ENCODE measurements around the gene ACO1.

ACO1 gene

DNA sequence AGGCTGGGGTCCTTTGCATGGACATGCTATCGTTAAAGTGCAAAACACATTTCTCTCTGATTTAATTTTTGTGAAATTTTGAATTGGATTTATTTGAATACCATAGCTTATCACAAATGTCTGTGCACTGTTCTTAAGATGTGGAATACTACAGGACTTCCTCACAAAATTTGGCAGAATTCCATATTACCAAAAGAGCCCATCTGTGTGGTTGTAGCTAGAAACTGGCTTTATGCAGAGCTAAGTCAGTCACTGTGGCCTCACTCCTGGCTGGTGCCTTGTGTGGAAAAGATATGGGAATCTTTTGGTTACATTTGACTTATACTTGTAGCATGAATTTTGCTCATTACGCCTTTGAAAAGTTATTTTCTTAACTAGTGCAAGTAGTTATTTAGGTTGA, 35.5 kb downstream of the ACO1 start:
- DNase-seq (ENCODE audit: low spot score in 2 of 2) (no peak), ATAC-seq (ENCODE audit: low read depth) (no peak)
- H3K4me3 Mint-ChIP-seq, result no peak overlapping the region
- no peaks in the 10 kb centered on the region for H3K4me1 Mint-ChIP-seq
- no peaks in the 10 kb centered on the region for H3K27me3 Mint-ChIP-seq
- no peak overlapping the region for H3K27ac Mint-ChIP-seq
- peaks cover 36% of the 10 kb centered on the region for H3K36me3 Mint-ChIP-seq
- no peaks in the 10 kb centered on the region for H3K9me3 Mint-ChIP-seq

DNA sequence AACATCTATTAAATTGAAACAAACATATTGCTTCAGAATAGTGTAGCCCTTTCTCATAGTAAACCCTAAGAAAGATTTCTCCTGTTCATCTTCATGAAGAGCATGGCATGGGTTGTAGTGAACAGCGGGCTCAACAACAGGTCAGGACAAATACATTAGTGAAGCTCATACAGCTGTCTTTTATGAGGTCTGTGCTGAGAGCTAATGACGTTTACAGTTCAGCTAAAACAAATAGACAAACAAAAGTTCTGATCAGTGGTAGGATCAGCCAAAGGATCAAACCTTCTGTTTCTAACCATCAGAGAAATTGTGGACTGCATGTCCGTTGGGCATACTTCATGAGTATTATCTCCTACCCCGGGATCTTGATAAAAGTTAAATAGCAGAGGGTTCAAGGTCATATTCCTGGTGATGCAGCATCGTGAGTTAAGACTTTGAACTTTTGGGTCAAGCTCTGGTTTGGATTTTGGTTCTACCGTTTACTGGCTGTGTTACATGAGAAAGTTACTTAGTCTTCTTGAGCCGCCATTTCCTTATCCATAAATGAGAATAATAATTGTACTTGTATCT, 37.9 kb downstream of the ACO1 start:
- Mint-ChIP-seq H3K27me3 (no peaks in the 10 kb centered on the region), H3K4me3 (no peak overlapping the region), H3K4me1 (no peaks in the 10 kb centered on the region), H3K36me3 (peaks cover 36% of the 10 kb centered on the region), H3K27ac (no peak overlapping the region), H3K9me3 (no peaks in the 10 kb centered on the region)
- no peak for ATAC-seq (ENCODE audit: low read depth)
- no peak for DNase-seq (ENCODE audit: low spot score in 2 of 2)

DNA sequence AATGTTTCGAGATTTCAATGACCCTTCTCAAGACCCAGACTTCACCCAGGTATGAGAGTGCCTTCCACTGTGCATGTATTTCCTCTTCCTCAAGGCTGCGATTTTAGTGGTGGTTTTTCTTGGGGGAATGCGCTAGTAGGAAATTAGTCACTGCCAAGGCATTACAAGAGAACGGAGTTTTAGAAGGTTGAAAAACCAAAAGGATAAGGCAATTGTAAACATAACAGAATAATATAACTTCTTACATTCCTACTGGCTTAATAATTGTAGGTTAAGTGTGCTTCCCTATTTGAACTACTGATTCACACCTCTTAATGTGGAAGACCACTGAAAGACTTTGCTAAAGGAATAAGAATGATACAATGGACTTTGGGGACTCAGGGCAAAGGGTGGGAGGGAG, 38.9 kb downstream of the ACO1 start:
- Mint-ChIP-seq H3K9me3 (no peaks in the 10 kb centered on the region), H3K4me1 (no peaks in the 10 kb centered on the region), H3K27me3 (no peaks in the 10 kb centered on the region), H3K4me3 (no peak overlapping the region), H3K36me3 (peaks cover 31% of the 10 kb centered on the region), H3K27ac (no peak overlapping the region)
- DNase-seq (ENCODE audit: low spot score in 2 of 2), result no peak
- ATAC-seq (ENCODE audit: low read depth), result no peak

DNA sequence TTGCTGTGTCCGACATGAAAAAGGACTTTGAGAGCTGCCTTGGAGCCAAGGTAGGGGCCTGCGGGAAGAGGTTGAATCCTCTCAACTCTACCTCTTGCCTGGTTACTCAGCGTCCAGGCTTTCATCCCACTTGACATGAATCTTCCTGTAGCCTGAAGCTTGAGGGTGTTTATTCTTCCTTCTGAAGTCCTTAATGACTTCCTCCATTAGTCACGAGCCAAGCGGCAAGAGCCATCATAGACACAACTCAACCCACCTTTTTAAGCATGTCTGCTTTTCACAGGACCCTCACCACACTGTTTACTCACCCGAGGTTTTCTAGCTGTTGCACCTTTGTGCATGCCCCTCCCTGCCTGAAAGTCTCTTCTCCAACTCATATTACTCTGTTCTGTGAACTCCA, 40.2 kb downstream of the ACO1 start:
- peak overlapping the region; percentile 8 for H3K27ac Mint-ChIP-seq
- ATAC-seq (ENCODE audit: low read depth), result no peak
- no peaks in the 10 kb centered on the region for H3K9me3 Mint-ChIP-seq
- peaks cover 25% of the 10 kb centered on the region for H3K36me3 Mint-ChIP-seq
- no peak for DNase-seq (ENCODE audit: low spot score in 2 of 2)
- no peaks in the 10 kb centered on the region for H3K27me3 Mint-ChIP-seq
- H3K4me1 Mint-ChIP-seq, result no peaks in the 10 kb centered on the region
- H3K4me3 Mint-ChIP-seq, result no peak overlapping the region

DNA sequence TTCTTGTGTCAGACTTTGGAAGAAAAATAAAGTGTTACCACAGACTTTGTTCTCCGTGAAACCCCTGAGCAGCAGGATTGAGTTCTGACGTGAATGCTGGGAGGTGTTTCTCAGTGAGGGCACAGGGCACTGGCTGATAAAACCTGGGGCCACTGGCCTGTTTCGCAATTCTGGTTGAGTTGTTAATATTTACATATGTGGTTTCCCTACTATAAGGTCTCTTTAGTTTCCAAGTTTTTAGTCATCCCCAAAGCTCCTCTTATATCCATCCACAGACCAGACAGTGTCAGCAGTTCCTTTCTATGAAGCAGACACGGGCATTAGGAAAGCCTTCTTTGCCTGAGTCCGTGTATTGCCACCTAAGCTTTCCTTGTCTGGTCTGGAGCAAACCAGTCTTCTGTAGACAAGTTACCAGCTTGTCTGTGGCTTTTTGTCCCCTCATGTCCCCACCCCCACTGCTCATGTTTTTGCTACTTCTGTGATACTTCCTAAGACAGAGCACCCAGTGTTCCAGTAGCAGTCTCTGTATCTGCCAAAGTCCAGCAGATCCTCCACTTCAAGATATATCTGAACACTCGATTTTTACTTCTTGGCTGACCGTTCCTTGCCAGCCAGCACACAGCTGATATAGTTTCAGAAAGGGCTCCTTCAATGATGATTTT, 42.0 kb downstream of the ACO1 start:
- DNase-seq (ENCODE audit: low spot score in 2 of 2), result no peak
- no peaks in the 10 kb centered on the region for H3K4me1 Mint-ChIP-seq
- peaks cover 23% of the 10 kb centered on the region for H3K36me3 Mint-ChIP-seq

DNA sequence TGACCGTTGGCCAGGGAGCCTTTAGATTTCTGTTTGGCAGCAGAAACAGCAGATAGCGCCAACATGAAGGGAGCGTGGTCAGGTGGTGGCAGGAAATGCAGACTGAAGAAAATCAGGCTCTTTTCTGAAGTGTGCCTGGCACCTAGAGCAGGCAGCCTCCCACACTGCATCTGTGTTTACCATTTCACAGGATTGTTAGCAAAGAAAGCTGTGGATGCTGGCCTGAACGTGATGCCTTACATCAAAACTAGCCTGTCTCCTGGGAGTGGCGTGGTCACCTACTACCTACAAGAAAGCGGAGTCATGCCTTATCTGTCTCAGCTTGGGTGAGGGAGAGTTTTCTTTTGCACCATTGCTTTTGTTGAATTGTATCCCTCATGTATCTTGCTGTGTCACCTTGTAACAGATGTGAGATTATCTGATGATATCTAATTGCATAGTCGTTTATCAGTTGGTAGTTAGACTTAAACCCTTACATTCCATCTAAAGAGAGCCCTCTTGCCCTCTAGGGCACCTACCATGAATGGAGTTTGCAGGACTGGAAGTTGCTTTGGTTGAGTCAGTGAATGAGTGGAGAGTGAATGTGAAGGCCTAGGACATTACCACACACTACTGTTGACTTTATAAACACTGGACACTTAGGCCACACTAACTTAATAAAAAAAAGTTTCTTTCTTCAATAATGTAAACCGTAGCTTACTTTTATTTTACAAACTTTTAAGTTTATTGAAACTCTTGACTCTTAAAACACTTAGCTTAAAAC, 42.8 kb downstream of the ACO1 start:
- no peak for DNase-seq (ENCODE audit: low spot score in 2 of 2)
- H3K4me3 Mint-ChIP-seq, result no peak overlapping the region
- ATAC-seq (ENCODE audit: low read depth), result no peak
- H3K4me1 Mint-ChIP-seq, result no peaks in the 10 kb centered on the region
- peaks cover 20% of the 10 kb centered on the region for H3K36me3 Mint-ChIP-seq
- no peaks in the 10 kb centered on the region for H3K27me3 Mint-ChIP-seq
- no peak overlapping the region for H3K27ac Mint-ChIP-seq
- H3K9me3 Mint-ChIP-seq, result no peaks in the 10 kb centered on the region

More for the DNA sequence above, 42.0 kb downstream of the ACO1 start:
- no peaks in the 10 kb centered on the region for H3K27me3 Mint-ChIP-seq
- H3K27ac Mint-ChIP-seq, result no peak overlapping the region
- no peak for ATAC-seq (ENCODE audit: low read depth)
- H3K4me3 Mint-ChIP-seq, result no peak overlapping the region
- H3K9me3 Mint-ChIP-seq, result no peaks in the 10 kb centered on the region

DNA sequence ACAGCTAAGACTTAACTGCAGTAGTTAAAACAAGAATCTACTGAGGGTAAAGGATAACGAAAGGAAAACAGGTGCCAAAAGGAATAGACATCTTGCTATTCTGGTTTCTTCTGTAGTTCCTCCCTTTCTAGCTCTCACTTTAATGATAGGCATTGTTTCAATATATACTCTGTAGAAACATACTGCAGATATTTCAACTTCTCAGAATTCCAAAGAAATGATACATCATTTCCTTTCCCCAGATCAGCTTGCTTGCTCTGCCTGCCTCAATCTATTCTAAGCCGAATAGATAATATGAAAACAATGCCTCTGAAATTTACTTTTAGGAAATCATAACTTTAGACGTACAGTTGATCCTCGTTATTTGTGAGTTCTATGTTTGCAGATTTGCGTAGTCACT, 46.3 kb downstream of the ACO1 start:
- H3K4me1 Mint-ChIP-seq, result no peaks in the 10 kb centered on the region
- DNase-seq (ENCODE audit: low spot score in 2 of 2) (no peak), ATAC-seq (ENCODE audit: low read depth) (no peak)
- peaks cover 5% of the 10 kb centered on the region for H3K36me3 Mint-ChIP-seq
- no peaks in the 10 kb centered on the region for H3K27me3 Mint-ChIP-seq
- H3K4me3 Mint-ChIP-seq, result no peak overlapping the region
- no peaks in the 10 kb centered on the region for H3K9me3 Mint-ChIP-seq
- no peak overlapping the region for H3K27ac Mint-ChIP-seq

DNA sequence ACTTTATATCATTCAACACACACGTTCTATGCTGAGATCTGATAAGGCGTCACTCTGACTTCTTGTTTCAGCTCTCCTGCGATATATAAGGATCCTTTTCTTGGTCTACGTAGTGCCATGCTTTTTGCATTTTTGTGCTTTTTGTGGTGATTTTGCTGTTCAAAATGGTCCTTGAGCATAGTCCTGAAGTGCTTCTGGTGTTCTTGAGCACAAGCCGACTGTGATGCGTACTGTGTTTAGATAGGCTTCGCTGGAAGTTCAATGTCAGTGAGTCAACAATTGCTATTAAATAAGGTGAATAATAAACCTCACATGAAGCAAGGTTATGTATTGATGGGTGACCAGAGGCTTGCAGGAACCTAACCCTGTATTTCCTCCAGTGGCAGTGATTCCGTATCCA, 46.8 kb downstream of the ACO1 start:
- no peaks in the 10 kb centered on the region for H3K27me3 Mint-ChIP-seq
- H3K4me1 Mint-ChIP-seq, result no peaks in the 10 kb centered on the region
- no peak for ATAC-seq (ENCODE audit: low read depth)
- no peaks in the 10 kb centered on the region for H3K9me3 Mint-ChIP-seq
- peaks cover 5% of the 10 kb centered on the region for H3K36me3 Mint-ChIP-seq
- DNase-seq (ENCODE audit: low spot score in 2 of 2), result no peak
- no peak overlapping the region for H3K4me3 Mint-ChIP-seq
- no peak overlapping the region for H3K27ac Mint-ChIP-seq

DNA sequence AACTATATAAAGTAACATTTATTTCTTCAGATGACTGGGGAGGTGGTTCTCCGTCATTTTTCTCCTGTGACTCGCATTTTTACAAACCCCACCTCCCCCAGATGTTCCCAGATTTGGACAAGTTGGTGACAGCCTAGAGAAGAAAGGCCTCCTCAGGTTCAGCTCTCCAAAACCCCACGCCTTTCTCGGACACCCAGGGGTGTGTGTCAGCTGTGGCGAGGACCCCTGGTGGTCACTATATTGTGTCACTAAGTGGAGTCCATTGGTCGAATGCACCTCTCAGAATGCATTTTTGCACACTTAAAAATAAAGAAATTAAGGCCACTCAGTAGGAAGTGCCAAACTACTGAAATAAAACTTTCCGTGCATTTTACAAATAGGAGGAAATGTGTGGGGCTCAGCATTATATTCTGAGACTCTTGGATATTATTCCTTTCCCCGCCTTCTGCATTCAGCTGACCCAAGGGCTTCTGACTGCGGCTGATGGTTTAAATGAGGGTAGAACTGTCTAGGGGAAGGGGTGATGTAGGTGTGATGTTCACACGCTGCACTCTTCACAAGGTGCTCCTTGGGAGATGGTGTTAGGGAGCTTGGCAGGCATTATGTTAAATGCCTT, 47.6 kb downstream of the ACO1 start:
- no peaks in the 10 kb centered on the region for H3K27me3 Mint-ChIP-seq
- H3K4me3 Mint-ChIP-seq, result no peak overlapping the region
- H3K36me3 Mint-ChIP-seq, result peaks cover 5% of the 10 kb centered on the region
- no peaks in the 10 kb centered on the region for H3K4me1 Mint-ChIP-seq
- no peak overlapping the region for H3K27ac Mint-ChIP-seq
- DNase-seq (ENCODE audit: low spot score in 2 of 2), result no peak
- peak; percentile 64 for ATAC-seq (ENCODE audit: low read depth)
- no peaks in the 10 kb centered on the region for H3K9me3 Mint-ChIP-seq

DNA sequence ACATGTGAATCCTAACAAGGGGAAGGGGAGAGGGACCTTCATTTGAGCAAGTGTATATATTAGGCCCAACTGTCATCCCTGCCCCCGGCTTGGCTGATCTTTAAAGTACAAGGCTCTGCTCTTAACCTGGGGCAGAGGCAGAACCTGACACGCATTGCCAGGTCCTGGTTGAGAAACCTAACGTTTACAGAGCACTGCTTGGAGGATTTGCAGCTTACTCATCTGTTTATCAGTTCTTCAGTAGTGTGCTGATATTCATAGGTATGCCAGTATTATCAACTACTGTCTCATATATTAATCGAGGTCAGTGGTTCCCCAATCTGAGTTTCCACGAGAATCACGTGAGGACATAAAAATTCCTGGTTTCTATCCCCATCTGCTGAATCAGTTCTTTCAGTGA, 50.4 kb downstream of the ACO1 start:
- DNase-seq (ENCODE audit: low spot score in 2 of 2) (no peak), ATAC-seq (ENCODE audit: low read depth) (no peak)
- Mint-ChIP-seq H3K27ac (no peak overlapping the region), H3K4me3 (no peak overlapping the region), H3K36me3 (peaks cover 10% of the 10 kb centered on the region), H3K27me3 (no peaks in the 10 kb centered on the region), H3K4me1 (peaks cover 4% of the 10 kb centered on the region), H3K9me3 (no peaks in the 10 kb centered on the region)

DNA sequence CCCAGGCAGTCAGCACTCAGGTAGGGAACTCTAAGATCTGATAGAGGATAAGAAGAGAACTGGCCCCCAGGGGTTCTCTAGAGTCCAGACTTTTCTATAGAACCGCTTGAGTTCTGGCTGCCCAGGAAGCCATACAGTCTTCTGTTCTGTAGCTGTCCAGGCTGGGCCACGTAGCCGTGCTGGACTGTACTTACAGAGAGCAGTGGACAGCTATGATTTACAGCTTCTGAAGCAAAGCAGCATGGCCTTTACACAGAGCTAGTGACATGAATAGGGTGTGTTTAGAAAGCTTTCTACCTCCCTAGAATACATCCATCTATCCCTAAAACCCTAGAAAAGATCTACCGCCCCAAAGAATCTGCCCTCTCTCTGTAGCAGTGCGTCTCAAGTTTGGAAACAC, 57.2 kb downstream of the ACO1 start:
- Mint-ChIP-seq H3K9me3 (peaks cover 7% of the 10 kb centered on the region), H3K4me1 (peaks cover 4% of the 10 kb centered on the region), H3K27ac (no peak overlapping the region), H3K36me3 (peaks cover 33% of the 10 kb centered on the region), H3K4me3 (no peak overlapping the region), H3K27me3 (no peaks in the 10 kb centered on the region)
- DNase-seq (ENCODE audit: low spot score in 2 of 2) (no peak), ATAC-seq (ENCODE audit: low read depth) (no peak)

DNA sequence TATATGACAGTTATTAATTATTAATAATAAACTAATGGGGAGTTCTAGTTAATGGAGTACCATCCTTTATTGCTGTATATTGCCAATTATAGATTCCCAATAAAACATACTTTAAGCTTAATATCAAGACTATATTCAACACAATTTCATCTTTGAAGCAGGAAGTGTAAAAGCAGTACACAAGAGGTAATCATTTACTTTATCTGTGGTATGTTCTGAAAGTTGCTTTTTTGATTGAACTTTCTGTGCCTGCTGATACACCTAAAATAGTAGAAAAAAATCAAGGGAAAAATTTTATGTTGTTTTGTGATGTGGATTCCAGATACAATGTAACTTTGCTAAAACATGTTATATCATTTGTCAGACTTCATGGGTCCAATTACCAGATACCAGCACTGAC, 58.0 kb downstream of the ACO1 start:
- DNase-seq (ENCODE audit: low spot score in 2 of 2) (no peak), ATAC-seq (ENCODE audit: low read depth) (no peak)
- Mint-ChIP-seq H3K27me3 (no peaks in the 10 kb centered on the region), H3K4me1 (peaks cover 4% of the 10 kb centered on the region), H3K4me3 (no peak overlapping the region), H3K9me3 (peaks cover 8% of the 10 kb centered on the region), H3K27ac (no peak overlapping the region), H3K36me3 (peaks cover 39% of the 10 kb centered on the region)

DNA sequence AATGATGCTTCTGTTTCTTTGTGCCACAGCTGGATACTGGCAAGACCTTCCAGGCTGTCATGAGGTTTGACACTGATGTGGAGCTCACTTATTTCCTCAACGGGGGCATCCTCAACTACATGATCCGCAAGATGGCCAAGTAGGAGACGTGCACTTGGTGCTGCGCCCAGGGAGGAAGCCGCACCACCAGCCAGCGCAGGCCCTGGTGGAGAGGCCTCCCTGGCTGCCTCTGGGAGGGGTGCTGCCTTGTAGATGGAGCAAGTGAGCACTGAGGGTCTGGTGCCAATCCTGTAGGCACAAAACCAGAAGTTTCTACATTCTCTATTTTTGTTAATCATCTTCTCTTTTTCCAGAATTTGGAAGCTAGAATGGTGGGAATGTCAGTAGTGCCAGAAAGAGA, 65.5 kb downstream of the ACO1 start:
- Mint-ChIP-seq H3K4me3 (no peak overlapping the region), H3K36me3 (peaks cover 46% of the 10 kb centered on the region), H3K27ac (no peak overlapping the region), H3K27me3 (no peaks in the 10 kb centered on the region), H3K4me1 (no peaks in the 10 kb centered on the region), H3K9me3 (peaks cover 8% of the 10 kb centered on the region)
- no peak for ATAC-seq (ENCODE audit: low read depth)
- no peak for DNase-seq (ENCODE audit: low spot score in 2 of 2)

DNA sequence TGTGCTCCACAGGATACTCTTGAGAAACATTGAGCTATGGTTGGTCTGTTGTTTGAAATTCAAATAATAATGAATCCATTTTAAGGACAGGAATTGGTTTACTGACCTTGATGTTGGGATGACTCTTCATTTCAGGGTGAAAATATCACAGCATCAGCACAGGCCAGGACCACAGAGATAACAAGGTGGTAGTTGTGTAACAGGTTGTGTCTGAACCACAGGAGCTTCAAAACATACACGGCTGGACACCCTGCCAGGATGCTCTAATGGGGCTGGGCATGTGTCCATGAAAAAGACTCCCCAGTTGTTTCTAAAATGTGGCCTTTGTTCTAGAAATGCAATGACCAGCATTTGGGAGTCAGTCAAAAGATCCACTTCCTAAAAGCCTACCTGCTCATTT, 69.8 kb downstream of the ACO1 start:
- Mint-ChIP-seq H3K27me3 (no peaks in the 10 kb centered on the region), H3K27ac (no peak overlapping the region), H3K36me3 (peaks cover 41% of the 10 kb centered on the region), H3K4me1 (no peaks in the 10 kb centered on the region), H3K9me3 (peaks cover 1% of the 10 kb centered on the region), H3K4me3 (no peak overlapping the region)
- ATAC-seq (ENCODE audit: low read depth), result no peak
- DNase-seq (ENCODE audit: low spot score in 2 of 2), result no peak
